Inflammatory macrophage treated with lipopolysaccharide for 4 hours (primary cell): ENCODE measurements around the gene SERPING1.
"Not testable (repeated sequence)": the region's sequence is repeated elsewhere in the genome, so short reads cannot be mapped to it uniquely, and the experiment has no call there.

ENCODE experiments used
- DNase-seq: peaks from one replicate; pipeline ENCODE4 v3.0.0-alpha.2; 2020

The SERPING1 gene

GRCh38 chr11:57638811-57639320 lies 41.4 kb downstream of the SERPING1 start:
- no peak for DNase-seq

- no peak for DNase-seq
Measured at GRCh38 chr11:57639321-57640067, 42.0 kb downstream of the SERPING1 start.

DNA sequence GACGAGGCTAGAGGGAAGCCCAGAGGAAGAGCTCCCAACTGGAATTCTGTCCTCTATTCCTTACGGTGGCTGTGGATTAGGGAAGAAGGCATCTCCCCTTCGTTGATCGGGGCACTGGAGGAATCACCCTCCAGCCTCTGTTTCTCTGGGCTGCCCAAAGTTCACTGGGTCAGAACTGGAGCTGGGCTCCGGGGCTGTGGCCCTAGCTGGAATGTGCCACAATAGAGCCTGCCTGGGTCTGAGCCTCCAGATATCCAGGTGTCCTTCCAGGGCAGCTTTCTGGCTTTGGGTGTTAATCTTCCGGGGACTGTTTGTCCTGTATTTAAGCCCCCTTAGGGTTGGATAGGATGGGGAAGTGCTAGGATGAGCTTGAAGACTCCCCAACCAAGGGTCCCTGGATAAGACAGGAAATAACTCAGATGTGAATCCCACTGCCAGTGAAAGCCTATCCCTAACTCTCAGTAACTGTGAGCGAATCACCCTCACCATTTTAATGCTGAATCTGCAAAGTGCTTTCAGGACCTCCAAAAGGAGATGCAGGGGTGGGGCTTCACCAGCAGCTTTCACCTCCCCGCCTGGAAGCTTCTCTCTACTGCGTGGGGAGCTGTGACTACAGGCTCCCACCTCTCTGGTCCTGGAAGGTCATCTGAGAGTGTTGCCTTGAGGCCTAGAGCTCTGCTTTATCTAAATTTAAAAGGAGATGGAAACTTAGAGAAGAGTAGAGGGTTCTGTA lies 42.7 kb downstream of the SERPING1 start:
- no peak for DNase-seq

- peak; percentile 72 for DNase-seq
Measured at GRCh38 chr11:57641011-57641807, 43.7 kb downstream of the SERPING1 start.

- DNase-seq: no peak
Measured at GRCh38 chr11:57643802-57644201, 46.3 kb downstream of the SERPING1 start.

- DNase-seq: peak; percentile 74
Measured at GRCh38 chr11:57644748-57645688, 47.5 kb downstream of the SERPING1 start.

- DNase-seq: no peak
Measured at GRCh38 chr11:57645689-57646085, 48.2 kb downstream of the SERPING1 start.

DNA sequence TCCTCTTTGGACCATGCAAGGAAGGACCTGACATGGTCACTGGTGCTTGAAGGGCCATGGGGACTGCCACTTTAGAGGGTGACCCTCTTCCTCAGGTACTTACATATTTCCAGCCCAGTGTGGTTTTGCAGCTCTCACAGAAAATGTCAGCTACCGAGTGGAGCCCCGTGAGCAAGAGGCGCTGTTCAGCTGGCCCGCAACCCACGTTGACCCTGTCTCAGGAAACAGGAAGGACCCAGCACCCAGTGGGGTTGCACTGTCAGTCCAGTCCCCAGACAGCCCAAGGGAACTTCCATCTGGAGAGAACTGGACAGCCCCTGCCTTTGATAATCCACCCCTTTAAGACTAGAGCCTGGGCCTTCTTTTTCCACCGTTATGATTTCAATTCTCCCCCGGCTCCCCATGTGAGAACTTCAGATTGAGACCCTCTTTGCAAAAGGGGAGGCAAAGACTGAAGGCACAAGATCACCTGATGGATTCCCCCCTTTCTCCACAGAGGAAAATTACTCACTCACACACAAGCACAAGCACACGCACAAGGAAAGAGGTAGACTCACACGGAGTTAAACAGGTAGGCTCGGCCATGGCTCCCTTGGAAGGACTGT lies 48.8 kb downstream of the SERPING1 start:
- DNase-seq: peak; percentile 73

GRCh38 chr11:57646799-57647303 lies 49.4 kb downstream of the SERPING1 start:
- no peak for DNase-seq

- DNase-seq: no peak
Measured at GRCh38 chr11:57647372-57647771, 49.9 kb downstream of the SERPING1 start.

DNA sequence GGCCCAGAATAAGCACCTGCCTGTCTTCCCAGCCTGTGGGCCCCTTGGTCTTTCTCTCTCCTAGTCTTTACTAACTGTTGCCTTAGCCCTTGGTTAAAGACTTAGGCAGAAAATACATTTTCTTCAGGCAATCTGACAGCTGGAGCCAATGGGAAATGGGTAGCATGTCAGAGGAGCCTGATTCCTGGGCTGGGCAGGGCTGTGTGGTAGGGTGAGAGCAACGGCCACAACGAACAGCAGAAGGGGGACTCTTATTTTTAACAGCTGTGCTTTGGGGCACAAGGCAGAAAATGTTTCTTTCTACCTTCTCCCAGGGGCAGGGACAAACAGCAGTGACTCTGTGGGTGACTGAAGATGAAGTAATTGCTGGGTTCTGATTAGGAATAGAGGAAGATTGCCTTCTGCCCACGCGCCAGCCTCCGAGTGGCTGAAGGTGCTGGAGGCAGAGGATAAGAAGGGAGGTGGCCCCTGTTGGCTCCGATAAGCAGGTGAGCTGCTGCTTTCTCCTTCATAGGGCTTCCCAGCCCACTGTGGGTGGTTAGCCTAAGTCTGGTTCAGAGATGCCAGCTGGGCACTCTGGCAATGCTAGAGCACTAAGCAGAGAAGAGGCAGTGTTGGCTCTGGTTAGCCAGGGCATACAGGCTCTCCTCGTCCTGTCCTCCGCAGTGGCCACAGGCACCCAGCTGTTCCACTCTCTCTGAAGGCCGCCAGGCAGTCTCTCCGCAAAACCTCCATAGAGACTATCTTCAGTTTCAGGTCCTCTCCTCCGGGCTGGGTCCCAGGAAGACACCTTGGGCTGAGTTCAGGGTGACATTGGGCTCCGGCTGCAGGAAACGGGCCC lies 50.7 kb downstream of the SERPING1 start:
- DNase-seq: peak; percentile 80

- DNase-seq: peak; percentile 40
Measured at GRCh38 chr11:57648801-57649735, 51.6 kb downstream of the SERPING1 start.

DNA sequence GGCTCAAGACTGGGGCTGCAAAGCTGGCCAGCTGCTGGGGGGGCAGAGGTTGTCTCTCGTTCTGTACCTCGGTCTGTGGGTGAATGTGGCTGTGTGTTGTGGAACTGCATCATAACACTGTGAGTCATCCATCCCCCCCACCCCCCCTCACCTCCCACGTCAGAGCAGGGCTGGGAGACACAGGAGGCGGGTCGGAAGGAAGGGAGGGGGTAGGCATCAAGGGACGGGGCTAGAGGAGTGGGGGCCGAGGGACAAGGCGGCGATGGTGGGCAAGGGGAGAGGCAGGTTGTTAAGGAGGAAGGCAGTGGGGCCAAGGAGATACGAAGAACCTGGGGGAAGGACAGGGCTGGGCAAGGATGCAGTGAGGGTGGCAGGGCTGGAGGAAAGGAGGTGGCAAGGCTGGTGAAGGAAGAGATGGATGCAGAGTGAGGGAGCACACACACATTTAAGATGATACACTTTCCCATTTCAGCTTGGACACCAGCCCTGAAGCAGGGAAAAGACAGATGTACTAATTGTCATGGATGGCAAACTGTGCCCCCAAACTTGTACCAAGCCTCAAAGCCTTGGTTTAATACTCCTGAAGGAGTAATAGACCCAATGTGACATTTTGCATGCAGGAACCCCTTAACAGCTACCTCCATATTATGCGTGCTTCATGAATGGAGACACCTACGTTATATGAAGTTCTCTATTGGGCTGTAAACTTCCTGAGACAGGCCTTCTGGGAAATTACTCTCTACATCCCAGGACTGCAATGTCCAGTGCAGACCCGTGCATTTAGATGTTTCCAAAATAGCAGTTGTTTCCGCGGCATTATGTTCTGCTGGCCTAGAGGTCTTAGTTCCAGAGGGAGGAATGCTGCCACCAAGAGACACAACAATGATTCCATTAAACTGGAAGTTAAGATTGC lies 52.6 kb downstream of the SERPING1 start, which contains the start of gene YPEL4:
Gene YPEL4, minus strand, starts transcription at position 87 of the 913 bp plus-strand sequence. CDS start 2,805 bp downstream, outside the sequence.
- peak; percentile 63 for DNase-seq

DNA sequence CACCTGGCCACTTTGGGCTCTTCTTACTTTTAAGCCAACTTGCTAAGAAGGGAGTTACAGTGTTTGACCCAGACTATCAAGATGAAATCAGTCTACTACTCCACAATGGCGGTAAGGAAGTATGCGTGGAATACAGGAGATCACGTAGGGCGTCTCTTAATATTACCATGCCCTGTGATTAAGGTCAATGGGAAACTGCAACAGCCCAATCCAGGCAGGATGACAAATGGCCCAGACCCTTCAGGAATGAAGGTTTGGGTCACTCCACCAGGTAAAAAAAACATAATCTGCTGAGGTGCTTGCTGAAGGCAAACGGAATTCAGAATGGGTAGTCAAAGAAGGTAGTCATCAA lies 53.2 kb downstream of the SERPING1 start:
- DNase-seq: no peak

DNA sequence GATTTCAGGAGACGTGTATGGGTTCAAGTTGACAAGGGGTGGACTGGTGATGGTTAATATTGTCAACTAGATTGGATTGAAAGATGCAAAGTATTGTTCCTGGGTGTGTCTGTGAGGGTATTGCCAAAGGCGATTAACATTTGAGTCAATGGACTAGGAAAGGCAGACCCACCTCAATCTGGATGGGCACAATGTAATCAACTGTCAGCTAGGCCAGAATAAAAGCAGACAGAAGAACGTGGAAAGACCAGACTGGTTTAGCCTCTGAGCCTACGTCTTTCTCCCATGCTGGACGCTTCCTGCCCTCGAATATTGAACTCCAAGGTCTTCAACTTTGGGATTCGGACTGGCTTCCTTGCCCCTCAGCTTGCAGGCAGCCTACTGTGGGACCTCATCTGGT lies 53.9 kb downstream of the SERPING1 start:
- DNase-seq: no peak

GRCh38 chr11:57652230-57652629 lies 54.7 kb downstream of the SERPING1 start:
- not testable (repeated sequence) for DNase-seq

- peak; percentile 30 for DNase-seq
Measured at GRCh38 chr11:57652662-57653061, 55.2 kb downstream of the SERPING1 start.

GRCh38 chr11:57653163-57653562 lies 55.7 kb downstream of the SERPING1 start:
- DNase-seq: no peak
